NCI-H2227 treated with DMSO at 0.1 percent for 48 hours (cell line): Measurements from ENCODE around the gene RABL6.
A peak's percentile ranks its signal among the peaks of the same experiment; 100 is the strongest.
"Not testable (repeated sequence)": the region's sequence is repeated elsewhere in the genome, so short reads cannot be mapped to it uniquely, and the experiment has no call there.

Source experiments
- DNase-seq: peaks from one replicate; lab custom pipeline; 2025; lab: John Stamatoyannopoulos, UW

The RABL6 gene

DNA sequence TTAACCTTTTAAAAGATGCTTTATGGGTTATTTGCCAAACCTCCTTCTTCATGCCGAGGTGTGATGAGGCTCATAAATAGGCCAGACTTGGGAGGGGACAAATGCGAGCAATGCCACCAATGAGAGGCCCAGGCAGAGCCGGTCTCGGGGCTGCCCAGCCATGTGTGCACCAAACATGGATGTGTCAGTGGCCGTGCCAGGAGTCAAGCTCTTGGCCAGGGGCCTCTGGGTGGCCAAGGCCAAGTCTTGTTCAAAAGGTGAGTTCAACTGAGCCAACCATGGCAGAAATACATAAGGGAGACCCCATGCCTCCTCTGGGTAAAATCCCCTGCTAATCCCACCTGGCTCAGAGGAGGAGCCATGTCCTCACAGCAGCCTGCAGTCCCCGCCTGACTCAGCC is 32.6 kb upstream of the RABL6 start:
- no peak for DNase-seq

DNA sequence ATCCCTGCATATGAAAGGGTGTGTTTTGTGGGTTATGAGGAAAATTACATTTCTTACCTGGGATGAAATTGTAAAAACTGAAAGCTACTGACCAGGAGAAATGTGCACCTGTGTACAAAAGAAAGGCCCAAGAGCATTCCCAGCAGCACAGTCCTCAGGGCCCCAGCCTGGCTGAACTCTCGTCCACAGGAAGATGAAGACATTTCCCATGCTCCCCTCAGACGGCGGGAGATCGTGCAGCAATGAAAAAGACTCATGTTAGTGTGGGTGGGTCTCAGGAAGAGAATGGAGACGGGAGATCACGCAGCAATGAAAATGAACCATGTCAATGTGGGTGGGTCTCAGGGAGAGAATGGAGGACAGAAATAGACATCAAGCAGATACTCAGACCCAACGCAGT is 30.8 kb upstream of the RABL6 start:
- DNase-seq: no peak

DNA sequence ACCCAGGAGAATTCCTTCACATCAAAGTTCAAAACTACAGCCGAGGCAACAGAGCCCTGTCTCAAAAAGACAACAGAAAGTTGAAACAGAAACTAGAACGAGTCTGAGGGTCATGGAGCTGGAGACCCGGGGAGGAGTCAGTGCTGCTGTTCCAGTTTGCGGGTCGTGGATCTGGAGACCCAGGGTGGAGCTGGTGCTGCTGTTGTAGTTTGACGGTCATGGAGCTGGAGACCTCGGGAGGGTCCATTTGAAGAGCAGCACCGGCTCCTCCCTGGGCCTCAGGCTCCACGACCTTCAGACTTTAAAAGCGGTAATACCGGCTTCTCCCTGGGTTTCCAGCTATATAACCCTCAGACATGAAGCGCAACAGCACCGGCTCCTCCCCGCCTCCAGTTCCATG is 30.4 kb upstream of the RABL6 start:
- no peak for DNase-seq

DNA sequence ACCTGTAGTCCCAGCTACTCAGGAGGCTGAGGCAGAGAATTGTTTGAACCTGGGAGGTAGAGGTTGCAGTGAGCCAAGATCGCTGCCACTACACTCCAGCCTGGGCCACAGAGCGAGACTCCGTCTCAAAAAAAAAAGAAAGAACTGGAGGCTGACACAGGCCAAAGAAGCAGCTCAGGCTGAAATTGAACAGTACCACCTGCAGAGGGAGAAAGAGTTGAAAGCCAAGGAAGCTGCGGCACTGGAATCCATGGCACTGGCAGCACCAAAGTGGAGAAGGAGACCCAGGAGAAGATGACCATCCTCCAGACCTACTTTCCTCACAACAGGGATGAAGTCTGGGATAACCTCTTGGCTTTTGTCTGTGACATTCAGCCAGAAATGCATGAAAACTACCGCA is 27.9 kb upstream of the RABL6 start:
- DNase-seq: no peak

DNA sequence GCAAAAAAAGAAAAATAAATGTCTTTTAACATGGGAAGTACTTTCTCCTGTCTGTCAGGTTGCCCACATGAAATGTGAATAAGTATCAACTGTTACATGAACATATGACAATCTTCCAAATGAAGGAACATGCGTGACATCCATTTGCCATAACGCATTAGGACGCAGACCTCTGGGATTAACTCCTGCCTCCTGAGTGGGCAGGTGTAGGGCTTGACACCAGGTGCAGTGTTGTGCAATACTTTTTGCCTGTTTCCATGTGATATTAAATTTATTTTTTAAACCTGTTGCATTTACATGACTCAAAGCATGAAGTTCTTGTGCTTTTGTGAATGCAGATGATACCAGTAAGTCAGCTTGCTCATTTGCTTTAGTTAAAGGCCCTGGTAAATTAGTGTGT is 25.3 kb upstream of the RABL6 start:
- DNase-seq: no peak

DNA sequence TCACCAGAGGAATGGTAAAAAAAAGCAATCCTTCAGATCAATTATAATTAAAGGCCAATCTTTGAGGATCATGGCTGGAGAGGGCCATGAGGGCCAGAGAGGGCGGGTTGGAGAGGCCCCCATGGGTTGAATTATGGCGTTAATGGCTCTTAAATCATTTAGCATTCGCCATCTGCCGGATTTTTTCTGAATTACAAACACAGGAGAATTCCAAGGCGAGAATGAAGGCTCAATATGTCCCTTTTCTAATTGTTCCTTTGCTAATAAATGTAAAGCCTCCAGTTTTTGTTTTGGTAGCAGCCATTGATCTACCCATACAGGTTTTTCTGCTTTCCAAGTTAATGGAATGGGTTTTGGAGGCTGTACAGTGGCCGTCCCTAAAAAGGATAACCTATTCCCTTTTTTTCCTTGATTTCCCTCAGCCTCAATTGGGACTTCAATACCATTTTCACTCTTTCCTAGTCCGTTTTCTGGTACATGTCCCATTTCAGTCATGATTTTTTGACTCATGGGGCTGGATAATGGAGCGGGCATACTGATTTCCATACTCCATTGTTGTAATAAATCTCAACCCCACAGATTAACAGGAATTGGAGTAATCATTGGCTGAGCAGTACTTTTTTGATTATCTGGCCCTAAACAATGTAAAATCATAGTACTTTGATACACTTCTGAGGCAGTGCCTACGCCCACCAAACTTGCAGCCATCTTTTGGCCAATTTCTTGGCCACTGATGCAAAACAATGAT is 23.3 kb upstream of the RABL6 start:
- DNase-seq: peak; percentile 5

DNA sequence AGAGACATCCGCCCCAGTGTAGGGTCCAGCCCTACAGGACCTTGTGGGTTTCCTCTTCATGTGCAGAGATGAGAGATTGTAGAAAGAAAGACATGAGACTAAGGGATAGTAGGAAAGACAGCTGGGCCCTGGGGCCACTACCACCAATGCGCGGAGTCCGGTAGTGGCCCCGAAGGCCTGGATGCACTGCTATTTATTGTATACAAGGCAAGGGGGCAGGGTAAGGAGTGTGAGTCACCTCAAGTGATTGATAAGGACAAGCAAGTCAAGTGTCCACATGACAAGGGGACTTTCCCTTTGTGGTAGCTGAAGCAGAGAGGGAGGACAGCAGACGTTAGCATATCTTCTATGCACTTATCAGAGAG is 22.8 kb upstream of the RABL6 start:
- DNase-seq: no peak

DNA sequence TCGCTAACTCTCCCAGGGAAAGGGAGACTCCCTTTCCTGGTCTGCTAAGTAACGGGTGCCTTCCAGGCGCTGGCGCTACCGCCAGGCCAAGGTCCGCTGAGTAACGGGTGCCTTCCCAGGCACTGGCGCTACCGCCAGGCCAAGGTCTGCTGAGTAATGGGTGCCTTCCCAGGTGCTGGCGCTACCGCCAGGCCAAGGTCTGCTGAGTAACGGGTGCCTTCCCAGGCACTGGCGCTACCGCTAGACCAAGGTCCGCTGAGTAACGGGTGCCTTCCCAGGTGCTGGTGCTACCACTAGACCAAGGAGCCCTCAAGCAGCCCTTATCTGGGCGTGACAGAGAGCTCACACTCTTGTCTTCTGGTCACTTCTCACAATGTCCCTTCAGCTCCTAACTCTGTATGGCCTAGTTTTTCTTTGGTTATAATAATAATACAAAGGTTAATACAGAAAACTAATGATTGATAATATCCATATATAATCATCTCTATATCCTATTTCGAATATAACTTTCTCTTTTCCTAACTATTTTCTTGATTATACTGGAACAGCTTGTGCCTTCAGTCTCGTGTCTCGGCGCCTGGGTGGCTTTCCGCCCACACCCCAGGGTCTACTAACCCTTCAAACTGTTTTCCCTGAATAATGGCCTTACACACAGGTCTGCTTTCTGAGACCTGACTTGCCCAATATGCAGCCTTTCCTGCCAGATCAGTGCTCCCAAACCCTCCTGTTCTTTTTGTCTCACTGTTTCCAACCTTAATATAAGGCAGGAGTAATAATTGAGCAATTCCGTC is 22.0 kb upstream of the RABL6 start:
- DNase-seq: not testable (repeated sequence)

DNA sequence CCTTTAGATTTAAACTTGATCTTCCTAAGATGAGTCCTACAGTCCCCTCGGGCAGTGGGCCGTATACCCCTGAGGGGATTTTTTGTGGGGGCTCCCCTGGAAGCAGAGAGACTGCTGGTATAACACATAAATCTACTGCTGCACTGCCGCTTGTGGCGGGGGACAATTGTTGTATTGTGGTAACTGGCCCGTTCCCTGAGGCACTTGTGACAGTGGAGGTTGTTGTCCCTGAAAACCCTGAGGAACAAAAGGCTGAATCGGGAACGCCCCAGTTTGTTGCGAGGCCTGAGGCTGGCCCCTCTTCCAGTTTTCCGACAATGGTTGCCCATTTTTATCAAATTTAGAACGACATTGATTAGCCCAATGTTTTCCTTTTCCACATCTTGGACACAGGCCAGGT is 21.3 kb upstream of the RABL6 start:
- DNase-seq: no peak

DNA sequence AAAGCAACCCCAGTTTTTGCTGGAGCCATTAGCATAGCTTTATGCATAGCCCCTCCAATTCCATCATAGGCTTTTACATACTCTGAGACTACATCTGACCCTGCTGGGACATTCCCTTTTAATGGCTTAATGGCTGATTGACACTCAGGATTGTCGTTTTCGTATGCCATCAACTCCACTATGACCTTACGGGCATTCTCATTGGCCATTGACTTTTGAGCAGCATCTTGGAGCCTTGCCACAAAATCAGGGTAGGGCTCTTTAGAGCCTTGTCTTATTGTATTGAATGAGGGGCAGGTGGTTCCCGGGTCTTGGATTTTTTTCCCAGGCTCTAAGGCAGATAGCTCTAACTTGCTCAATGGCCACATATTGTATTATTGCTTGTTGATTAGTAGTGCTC is 20.8 kb upstream of the RABL6 start:
- not testable (repeated sequence) for DNase-seq

DNA sequence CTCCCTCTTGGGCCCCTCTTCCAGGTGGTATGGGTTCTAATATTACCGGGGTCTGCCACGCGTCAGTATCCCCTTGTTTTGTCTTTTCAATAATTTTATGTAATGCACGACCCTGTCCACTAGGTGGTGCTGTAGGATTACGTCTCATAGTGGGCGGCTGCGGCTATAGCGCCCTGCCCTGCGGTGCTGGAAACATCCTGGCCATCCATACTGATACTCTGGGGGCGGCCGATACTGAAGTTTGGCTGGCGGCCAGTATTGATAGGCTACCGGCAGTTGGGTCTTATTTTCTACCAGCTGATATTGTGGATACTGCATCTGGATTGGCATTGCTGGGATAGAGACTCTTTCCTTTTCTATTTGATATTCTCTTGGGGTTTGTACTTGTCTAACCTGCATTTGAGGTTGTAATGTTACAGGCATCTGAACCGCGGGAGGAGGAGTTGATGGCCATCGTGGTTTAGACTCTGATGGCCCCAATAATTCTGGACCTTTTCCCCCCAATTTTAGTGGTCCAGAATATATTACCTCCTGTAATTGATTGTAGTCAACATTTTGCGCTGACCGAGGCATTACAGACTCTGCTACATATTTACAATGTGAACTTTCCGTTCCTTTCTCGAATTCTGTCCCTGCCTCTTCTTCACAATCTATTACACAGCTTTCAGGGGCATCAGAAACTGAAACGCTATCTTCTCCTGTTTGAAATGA is 19.9 kb upstream of the RABL6 start:
- DNase-seq: peak; percentile 72

DNA sequence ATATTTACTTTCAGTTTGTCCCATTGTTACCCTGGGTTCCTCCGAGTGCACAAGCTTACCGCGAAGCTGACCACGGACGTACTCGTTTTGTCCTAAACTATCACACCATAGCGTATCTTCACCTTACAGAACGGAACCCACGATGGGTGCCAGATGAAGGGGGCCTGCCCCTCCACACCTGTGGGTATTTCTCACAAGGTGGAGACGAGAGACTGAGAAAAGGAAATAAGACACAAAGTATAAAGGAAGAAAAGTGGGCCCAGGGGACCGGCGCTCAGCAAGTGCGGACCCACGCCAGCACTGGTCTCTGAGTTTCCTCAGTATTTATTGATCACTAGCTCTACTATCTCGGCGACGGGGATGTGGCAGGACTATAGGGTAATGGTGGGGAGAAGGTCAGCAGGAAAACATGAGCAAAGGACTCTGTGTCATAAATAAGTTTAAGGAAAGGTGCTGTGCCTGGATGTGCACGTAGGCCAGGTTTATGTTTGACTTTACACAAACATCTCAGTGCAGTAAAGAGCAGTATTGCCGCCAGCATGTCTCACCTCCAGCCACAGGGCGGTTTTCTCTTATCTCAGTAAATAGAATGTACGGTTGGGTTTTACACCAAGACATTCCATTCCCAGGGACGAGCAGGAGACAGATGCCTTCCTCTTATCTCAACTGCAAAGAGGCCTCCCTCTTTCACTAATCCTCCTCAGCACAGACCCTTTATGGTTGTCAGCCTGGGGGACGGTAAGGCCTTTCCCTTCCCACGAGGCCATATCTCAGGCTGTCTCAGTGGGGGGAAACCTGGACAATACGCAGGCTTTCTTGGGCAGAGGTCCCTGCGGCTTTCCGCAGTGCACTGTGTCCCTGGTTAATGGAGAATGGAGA is 18.9 kb upstream of the RABL6 start:
- not testable (repeated sequence) for DNase-seq

DNA sequence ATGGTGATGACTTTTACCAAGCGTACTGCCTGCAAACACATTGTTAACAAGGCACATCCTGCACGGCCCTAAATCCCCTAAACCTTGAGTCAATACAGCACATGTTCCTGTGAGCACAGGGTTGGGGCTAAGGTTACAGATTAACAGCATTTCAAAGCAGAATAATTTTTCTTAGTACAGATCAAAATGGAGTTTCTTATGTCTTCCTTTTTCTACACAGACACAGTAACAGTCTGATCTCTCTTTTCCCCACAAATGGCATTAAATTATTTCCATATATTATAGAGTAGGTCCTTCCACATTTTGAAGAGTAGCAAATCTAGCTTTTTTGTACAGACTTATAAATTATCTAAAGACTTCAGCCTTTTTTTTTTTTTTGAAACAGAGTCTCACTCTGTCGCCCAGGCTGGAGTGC is 18.2 kb upstream of the RABL6 start:
- DNase-seq: no peak

DNA sequence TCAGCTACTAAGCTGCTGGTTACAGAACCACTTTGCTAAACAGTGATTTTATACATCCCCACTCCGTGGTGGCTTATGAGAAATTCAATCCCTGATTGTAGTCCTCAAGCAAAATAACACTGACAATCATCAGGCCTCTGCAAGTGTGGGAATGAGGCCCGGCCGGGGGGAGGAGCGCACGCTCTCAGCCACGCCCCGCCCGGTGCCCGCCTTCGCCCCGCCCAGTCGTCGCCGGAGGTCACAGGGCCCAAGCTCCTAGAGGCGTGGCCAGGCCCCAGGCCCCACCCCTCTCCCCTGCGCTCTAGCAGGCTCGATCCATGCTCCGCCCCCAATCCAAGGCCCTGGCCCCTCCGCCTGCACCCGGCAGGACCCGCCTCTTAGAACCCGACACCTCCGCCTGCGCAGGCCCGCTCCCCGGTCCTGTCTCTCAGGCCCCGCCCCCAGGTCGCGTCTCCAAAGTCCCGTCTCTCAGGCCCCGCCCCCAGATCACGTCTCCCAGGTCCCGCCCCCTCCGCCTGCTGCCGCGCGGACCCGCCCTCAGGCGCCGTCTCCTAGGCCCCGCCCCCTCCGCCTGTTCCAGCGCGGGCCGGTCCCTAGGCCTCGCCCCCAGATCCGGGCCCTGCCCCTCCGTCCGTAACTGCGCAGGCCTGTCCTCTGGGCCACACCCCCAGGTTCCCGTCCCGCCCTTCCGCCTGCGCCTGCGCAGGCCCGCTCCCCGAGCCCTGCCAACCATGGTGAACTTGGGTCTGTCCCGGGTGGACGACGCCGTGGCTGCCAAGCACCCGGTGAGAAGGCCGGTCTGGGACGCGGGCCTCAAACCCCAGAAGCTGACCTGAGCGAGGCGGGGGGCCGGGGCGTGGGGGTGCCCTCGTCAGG is 16.9 kb upstream of the RABL6 start, which contains the start of gene TMEM141:
Gene TMEM141 (plus strand): TSS at position 705 of the 876 bp plus-strand sequence. CDS start 27 bp downstream, at position 732.
- peak; percentile 95 for DNase-seq

DNA sequence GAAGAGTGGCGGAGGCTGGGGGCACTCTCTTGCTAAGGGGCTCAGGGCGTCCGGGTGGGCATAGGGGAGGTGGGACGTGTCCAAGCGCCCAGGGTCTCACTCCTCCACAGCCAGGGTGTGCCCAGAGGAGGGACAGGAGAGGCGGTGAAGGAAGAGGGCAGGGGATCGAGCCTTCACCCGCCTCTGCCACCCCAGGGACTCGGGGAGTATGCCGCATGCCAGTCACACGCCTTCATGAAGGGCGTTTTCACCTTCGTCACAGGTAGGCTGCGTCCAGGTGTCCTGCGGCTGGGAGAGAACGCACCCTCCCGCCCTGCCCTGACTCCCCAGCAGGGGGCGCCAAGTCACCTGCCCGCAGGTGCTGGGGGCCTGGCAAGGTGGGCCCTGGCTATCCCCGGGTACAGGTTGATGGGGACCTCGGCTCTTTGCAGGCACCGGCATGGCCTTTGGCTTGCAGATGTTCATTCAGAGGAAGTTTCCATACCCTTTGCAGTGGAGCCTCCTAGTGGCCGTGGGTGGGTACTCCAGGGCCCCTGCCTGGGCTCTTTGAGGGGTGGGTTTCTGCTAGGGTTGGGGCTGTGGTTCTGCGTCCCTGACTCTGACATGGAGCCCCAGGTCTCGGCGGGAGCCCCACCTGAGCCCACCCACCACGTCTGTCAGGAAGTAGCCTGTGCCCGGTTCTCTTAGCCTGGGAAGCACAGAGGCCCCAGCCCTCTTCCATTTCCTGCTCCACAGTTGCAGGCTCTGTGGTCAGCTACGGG is 16.1 kb upstream of the RABL6 start:
- no peak for DNase-seq

DNA sequence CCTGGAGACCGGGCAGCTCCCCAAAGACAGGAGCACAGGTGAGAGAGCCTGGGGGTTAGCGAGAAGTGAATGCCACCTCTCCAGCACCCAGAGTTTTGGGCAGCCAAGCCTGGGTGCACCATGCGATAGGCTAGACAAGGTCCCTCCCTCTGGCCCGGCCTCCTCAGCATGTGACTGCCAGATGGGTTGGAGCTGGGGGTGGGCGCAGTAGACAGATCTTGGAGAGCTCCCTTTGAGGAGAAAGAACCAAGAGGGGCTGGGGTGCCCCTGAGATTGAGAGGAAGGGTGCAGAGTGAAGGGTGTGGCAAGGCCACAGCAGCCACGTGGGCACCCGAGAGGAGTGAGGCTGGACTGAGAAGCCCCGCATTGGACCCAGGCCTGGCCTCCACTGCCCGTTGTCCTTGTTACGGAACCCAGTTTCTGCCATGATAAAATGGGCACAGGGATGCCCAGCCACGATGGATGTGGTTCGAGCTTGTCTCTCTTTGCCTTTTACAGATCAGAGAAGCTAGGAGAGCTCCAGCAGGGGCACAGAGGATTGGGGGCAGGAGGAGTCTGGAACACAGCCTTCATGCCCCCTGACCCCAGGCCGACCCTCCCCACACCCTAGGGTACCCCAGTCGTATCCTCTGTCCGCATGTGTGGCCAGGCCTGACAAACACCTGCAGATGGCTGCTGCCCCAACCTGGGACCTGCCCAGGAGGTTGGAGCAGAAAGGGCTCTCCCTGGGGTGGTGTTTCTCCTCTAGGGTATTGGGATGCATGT is 15.2 kb upstream of the RABL6 start:
- no peak for DNase-seq

DNA sequence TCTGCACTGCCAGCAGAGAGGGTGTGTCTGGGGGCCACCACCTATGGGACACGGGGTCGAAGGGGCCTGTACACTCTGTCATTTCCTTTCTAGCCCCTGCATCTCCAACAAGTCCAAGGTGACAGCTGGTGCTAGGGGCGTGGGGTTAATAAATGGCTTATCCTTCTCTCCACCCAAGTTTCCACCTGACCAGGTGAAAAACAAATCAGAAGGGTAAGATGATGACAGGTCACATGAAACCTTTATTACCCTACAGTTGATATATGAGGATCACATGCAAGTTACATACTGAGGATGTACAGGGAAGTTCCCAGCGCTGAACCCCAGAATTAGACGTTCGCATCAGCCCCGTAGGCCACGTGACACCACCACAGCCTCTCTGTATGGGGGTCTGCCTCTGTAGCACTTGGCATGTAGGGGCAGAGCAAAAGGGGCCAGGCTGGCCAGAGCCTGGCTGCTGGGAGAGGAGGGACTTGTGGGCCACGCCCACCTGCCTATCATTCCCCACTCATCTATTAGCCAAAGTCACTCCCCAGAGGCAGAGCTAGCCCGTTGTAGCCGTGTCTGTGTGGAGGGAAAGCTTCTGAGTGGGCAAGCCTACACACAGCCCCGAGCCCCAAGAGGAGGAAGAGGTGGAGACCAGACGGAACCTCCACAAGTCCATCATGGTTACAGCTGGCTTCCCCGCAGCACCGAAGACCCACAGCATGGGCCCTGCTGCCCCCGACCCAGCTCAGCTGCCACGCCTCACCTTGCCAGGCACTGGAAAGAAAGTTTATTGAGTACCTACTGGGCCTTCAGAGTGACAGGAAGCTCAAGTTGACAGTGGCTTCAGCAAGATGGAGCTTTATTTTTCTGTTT is 14.4 kb upstream of the RABL6 start:
- DNase-seq: no peak

DNA sequence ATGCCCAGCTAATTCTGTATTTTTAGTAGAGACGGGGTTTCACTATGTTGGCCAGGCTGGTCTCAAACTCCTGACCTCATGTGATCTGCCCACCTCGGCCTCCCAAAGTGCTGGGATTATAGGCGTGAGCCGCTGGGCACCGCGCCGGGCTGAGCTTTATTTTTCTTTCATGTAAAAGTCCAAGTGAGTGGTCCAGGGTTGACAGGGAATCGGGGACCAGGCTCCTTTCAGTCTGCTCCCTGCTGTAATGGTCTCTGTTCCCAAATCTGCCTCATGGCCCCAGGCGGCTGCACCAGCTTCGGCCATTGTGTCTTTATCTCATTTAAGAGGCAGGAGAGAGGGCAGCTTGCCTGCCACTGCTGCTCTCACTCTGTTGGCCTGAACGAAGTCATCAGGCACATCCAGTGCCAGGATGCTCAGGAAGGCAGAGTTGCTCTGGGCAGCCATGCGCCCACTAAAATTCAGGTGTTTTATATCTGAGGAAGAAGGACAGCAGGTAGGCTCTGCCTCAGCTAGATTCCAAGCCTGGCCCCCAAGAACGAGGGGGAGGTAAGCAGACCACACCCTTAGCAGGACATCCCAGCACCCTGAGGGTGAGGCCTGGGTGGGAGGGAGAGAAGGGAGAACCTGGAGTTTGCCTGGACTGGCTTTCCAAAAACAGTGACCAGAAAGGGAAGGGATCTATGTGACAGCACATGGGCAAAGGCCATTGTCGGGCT is 13.3 kb upstream of the RABL6 start:
- no peak for DNase-seq
